Renal cortex interstitium (tissue), 11 donors: ENCODE data around the gene NLRP3. TPM values are rescaled to one million over a fixed set of nuclear protein-coding genes. Genes with fewer than 3 reads are reported as not detected.
"Not testable (repeated sequence)": the region's sequence is repeated elsewhere in the genome, so short reads cannot be mapped to it uniquely, and the experiment has no call there.

Experiments used
- DNase-seq, 11 donors: peaks; one replicate each; pipeline ENCODE4 v3.0.0-alpha.2; 2013; ENCODE audit warnings: low read depth in 9 of 11, low spot score in 4 of 11; ENCODE audit errors: extremely low read depth in 1 of 11
- polyA plus RNA-seq, 3 donors: library from polyadenylated mRNA; unstranded; fragments of 120-200 nt; gene quantifications; one replicate each; pipeline ENCODE4 v1.2.1, GENCODE V29; 2013; ENCODE audit not compliant: insufficient read length in 3 of 3

The NLRP3 gene
- polyA plus RNA-seq, 3 donors: 0.78 to 1.0 (median 0.91) TPM

DNA sequence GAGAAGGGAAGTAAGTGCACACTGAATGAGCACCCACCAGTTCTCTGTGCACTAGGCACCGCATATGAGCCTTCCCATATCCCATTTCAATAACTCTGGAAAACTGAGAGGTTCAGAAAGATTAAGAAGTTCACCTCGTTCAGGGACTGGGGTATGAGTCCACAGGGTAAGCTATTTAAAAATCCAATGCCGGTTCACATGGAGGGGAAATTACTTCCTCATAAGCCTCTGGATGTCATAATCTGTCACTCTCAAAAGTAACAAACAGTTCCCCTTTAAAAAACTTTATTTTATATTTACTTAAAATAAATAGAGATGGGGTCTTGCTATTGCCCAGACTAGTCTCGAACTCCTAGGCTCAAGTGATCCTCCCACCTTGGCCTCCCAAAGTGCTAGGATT lies 40.0 kb downstream of the NLRP3 start:
- DNase-seq: no peak

DNA sequence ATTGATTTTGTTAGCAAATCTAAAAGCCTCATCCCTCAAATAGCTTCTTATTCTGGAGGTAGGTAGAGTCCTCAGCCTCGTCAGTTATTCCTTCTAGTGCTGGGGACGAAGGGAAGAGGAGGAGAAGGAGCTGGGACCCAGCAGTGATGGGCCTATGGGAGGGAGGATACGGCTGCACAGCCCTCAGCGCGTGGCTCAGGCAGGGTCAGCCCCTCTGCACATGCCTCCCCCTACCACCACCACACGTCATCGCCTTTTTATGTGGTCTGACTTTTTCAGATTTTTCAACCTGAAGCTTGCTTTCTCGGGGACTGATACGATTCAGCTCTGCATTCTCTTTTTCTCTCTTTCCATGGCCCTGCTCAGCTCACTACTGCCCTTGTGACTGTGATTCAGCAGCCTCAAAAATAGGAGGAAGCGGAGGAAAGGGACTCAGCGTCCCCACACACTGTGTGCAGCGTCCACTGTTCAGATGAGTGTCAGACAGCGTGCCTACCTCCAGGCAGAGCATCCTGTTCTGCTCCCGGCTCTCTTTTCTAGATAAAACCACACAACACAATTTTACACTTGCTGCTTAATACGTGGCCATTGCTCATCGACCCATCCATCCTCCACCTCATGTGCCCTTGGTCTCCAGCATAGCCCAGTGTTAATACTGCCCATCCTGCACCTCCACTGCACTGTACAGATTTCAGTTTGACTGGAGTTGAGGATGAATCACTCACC lies 41.1 kb downstream of the NLRP3 start:
- no peak for DNase-seq

DNA sequence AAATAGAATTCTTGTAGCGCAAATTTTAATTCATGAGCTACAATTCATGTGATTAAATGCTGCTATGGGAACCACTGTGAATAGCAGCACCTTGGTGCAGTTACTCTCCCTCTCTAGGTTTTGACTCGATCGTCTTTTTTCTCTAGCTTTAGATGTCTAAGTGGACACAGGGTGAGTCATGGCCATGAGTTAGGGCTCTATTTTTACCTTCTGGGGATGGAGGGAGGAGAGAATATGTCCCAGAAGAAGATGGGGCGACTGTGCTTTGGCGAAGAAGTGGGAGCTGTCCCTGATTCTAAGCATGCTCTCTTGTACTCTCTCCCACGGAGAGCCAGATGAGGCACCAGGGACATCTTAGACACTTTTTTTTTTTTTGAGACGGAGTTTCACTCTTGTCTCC lies 43.5 kb downstream of the NLRP3 start:
- no peak for DNase-seq

DNA sequence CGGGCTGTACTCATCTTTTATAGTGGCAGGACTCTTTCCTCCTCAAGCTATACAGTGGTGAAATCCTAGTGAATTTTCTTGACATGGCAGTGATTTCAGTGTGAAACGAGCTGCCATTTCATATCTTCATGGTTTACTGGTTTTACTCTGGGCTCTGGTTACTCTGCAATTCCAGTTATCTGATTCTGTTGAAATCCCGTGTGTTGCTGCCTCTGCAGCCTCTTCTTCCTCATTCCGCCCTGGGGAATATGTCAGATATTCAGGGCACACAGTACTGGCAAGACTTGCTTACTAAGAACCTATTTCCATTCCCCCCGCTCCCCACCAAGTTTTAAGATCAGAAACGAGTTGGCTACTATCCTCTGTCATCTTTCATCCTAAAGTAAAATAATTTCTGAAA lies 49.8 kb downstream of the NLRP3 start:
- DNase-seq: no peak

DNA sequence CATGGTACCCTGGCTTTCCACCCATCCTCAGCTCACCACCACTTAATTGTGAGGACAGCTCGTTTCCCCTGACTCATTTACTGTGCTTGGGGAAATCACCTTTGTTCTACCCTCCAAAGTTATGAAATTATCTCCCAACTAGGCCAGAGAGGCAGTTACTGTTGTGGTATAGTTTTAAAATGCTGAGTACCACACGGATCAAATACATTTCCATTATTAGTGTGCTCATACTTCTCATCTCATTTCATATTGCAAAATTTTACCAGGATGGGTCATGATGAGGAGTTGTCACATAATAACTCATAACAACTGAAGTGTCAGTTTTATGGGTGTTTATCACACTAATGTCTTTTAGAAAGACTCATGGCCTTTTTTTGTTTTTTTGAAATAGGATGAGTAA lies 51.2 kb downstream of the NLRP3 start:
- DNase-seq: no peak

DNA sequence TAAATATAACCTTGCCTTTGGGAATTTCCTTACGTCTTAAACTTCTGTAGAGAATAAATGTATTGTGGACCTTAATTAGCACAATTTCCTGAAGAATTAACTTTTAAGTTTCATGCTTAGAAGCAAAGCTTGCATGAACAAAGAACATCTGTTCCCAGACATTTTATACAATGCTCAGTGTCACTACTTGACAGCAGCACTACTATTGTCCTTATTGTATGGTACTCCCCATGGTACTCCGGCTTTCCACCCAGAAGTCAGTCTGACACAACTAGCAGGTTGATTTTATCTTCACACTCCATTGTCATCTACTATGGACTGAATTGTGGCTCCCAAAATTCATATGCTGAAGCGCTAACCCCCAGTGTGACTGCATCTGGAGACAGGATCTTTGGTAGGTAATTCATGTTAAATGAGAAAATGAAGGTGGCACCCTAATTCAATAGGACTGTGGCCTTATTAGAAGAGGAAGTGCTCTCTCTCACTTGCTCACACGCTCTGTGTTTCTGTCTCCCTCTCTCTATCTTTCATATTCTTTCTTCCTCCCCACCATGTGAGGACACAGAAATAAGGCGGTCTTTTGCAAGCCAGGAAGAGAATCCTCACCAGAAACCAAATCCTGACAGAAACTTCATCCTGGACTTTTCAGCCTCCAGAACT lies 52.6 kb downstream of the NLRP3 start:
- no peak for DNase-seq

DNA sequence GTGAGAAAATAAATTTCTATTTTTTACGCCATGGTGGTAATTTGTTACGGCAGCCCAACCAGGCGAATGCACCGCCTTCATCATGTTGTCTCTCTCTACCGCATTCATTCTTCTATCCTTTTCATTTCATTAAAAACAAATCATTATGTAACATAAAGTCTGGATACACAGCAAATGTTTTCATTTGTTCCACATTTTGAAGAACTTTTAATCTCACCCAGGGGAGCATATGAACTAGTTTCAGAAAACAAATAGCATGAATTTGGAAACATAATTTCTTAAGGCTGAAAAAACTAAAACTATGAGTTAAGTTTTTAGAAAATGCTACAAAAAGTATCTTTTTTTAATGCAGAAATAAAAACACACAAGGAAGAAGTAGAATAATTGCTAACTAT lies 53.2 kb downstream of the NLRP3 start:
- DNase-seq: no peak

DNA sequence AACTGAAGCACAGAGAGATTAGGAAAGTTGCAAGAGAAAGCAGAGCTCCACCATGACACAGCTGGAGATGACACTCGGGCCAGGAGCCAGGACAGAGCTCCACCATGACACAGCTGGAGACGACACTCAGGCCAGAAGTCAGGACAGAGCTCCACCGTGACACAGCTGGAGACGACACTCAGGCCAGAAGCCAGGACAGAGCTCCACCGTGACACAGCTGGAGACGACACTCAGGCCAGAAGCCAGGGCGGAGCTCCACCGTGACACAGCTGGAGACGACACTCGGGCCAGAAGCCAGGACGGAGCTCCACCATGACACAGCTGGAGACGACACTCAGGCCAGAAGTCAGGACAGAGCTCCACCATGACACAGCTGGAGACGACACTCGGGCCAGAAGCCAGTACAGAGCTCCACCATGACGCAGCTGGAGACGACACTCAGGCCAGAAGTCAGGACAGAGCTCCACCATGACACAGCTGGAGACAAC lies 55.0 kb downstream of the NLRP3 start:
- not testable (repeated sequence) for DNase-seq

DNA sequence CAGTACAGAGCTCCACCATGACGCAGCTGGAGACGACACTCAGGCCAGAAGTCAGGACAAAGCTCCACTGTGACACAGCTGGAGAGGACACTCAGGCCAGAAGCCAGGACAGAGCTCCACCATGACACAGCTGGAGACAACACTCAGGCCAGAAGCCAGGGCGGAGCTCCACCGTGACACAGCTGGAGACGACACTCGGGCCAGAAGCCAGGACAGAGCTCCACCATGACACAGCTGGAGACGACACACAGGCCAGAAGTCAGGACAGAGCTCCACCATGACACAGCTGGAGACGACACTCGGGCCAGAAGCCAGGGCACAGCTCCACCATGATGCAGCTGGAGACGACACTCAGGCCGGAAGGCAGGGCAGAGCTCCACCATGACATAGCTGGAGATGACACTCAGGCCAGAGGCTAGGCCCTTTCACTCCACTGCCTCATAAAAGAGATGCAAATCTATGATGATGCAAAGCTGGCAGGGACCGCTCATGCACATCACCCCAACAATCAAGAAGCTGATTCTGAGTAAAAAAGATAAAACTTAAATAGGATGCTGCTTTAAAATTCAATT lies 55.6 kb downstream of the NLRP3 start:
- DNase-seq: no peak

DNA sequence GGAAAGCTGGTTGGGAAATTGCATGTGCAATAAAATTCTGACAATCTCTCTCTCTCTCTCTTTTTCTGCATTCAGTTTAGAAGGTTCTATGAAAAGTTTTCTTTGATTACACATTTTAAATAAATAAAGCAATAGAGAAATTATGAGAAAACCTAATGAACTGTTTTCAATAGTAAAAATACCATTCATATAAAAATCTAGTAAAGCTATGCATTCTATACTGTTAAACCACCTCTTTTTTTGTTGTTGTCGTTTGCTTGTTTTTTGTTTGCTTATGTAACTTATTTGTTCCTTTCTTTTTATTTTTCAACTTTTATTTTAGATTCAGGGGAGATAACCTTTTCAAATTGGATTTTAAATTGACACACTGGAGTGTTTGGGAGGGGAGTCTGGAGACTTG lies 56.1 kb downstream of the NLRP3 start:
- no peak for DNase-seq

DNA sequence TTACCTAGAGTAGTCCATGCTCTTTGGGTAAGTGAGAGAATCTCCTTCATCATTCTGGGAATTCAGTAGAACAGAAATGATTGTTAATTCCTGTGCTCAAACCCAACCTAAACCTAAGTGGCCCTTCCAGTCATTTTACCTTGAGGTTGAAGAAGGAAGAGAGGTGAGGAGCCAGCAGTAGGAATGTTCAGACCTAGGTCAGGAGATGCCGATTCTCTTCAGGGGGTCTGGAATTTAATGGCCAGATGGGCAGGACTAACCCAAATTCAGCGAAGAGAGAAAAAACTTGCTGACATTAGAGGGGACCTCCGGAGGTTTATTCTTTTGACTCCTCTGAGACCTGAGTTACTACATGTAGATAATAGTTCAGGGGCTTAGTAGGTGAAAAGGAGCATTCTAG lies 58.4 kb downstream of the NLRP3 start:
- DNase-seq: no peak

DNA sequence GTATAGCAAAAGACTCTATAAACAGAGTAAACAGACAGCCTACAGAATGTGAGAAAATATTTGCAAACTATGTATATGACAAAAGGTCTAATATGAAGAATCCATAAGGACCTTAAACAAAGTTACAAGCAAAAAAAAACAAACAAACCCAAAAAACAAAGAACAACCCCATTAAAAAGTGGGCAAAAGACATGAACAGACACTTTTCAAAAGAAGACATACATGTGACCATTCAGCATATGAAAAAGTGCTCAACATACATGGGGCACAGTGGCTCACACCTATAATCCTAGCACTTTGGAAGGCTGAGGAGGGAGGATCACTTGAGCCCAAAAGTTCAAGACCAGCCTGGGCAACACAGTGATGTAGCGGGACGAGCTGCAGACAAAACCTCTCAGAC lies 59.8 kb downstream of the NLRP3 start:
- DNase-seq: no peak

DNA sequence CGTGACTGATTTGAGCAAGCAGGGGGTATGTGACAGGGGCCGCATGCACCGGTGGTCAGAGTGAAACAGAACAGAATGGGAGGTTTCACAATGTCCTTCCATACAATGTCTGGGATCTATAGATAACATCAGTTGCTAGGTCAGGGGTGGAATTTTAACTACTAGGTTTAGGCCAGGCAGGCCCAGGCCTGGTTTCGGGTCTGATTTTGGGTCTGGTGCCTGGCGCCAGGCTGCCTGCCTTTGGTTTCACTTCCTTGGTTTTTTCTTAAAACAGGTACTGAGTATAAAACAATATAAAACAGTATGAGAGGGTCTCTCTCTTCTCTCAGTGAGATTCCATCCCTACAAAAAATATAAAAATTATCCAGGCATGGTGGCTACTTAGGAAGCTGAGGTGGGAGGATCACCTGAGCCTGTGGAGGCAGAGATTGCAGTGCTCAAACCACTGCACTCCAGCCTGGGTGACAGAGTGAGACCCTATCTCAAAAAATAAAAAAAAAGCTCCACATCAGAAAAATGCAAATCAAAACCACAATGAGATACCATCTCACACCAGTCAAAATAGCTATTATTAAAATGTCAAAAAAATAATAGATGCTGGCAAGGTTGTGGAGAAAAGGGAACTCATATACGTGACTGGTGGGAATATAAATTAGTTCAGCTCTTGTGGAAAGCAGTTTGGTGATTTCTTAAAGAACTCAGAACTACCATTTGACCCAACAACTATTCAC lies 60.5 kb downstream of the NLRP3 start:
- DNase-seq: not testable (repeated sequence)

DNA sequence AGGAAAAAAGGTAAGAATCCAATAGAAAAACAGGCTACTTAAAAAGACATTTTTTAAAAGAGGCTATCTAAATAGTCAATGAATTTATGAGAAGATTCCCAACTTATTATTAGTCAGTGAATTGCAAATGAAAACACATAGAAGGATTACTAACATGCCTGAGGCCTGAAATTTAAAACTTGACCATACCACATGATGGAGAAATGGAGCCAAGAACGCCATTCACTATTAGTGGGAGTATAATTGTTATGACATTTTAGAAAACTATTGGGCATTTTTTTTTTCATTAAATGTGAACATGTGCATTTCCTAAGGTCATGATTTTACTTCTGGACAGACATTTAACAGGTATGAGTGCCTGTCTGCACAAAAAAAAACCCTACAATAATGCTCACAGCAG lies 66.8 kb downstream of the NLRP3 start:
- no peak for DNase-seq

DNA sequence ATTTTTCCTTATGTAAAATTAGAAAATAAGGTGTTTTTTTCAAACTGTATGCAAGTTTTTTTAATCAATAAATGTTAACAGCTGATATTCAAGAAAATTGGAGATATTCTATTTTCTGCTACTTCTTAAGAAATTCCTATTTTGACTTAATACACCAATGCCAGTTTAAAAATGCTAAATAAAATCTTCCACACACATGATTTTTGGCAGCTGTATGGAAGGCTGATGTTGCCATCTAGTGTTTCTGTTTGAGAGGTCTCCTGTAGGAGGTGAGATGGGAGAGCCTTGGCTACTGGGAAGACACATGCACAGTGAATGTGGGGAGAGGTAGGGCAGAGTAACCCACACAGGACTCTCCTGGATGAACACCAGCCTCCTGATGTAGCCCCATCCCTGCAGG lies 71.1 kb downstream of the NLRP3 start:
- DNase-seq: peak in 10 of 11 donors; percentile 2 to 24 (median 16)

DNA sequence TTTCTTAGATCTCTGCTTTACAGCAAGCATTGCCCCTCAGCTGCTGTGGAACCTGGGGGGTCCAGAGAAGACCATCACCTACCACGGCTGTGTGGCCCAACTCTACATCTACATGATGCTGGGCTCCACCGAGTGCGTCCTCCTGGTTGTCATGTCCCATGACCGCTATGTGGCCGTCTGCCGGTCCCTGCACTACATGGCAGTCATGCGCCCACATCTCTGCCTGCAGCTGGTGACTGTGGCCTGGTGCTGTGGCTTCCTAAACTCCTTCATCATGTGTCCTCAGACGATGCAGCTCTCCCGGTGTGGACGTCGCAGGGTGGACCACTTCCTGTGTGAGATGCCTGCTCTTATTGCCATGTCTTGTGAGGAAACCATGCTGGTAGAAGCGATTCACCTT lies 75.4 kb downstream of the NLRP3 start:
- DNase-seq: no peak

DNA sequence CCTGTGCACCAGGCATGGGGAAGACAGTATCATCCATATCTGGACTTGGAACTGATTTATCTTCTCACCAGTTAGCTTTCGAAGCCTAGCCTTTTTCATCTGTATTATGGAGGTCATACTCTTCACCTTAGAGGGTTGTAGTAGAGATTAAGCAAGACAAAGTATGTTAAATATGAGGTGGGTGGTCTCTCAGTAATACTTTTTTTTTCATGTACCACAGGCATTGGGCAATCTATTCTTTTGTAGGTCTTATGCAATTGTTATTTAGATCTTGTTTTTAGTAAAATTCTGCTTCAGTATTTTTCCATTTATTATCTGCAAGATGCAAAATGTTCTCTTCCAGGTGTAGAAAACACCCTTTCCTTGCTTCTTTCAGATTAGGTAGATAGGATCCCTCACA lies 77.1 kb downstream of the NLRP3 start:
- no peak for DNase-seq

DNA sequence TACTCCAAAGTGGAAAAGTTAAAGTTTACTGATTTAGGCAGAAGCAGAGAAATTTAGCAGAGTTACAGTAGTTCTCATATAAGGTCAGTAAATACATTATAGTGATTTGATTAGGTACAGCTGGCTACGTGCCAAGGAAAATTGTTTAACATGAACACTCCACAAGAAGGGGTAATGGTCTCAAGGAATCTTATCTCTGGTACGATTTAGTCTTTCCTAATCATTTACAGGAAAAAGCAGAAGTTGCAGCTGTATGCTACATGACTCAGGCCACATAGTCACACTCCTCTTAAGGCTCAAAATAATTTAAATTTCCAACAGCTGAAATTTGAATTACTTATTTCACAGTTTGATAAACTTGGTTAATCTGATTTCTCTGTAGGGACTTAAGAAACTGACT lies 78.8 kb downstream of the NLRP3 start:
- DNase-seq: no peak

DNA sequence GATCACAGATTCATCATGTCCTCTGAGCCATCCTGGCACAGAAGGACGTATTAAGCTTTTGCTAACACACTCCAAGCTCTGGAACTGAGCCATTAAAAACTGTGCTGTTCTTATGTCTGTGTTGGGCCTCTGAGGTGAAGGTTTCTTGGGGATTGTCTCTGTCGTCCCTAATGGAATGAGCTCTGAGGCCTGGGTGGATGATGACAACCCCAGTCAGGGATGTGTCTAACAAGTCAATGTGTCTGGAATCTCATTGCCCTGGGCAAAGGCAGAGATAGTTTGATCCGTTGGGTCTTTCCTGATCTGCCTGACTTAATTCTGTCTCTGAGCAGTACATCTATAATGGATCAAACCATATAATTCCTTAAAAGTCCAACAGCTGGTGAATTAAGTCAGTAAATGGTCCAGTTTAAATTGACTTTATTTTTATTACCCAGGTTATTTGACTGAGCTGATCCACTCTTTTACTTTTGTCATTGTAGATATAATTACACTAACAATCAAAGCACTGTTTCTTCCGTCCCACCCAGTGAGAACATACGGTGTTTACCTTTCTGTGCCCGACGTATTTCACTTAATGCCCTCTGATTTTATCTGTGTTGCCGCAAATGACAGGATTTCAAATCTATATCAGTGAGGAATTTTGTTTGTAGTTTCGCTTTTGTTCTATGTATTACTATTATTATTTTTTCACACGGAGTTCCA lies 80.8 kb downstream of the NLRP3 start:
- DNase-seq: no peak
